NCI-H748 (cell line): Measurements from ENCODE around the gene RNF223.
"Not testable (repeated sequence)": the region's sequence is repeated elsewhere in the genome, so short reads cannot be mapped to it uniquely, and the experiment has no call there.

Experiments used
- DNase-seq: peaks from one replicate; lab custom pipeline; 2025; ENCODE audit not compliant: unreplicated experiment; lab: John Stamatoyannopoulos, UW

Gene RNF223

DNA sequence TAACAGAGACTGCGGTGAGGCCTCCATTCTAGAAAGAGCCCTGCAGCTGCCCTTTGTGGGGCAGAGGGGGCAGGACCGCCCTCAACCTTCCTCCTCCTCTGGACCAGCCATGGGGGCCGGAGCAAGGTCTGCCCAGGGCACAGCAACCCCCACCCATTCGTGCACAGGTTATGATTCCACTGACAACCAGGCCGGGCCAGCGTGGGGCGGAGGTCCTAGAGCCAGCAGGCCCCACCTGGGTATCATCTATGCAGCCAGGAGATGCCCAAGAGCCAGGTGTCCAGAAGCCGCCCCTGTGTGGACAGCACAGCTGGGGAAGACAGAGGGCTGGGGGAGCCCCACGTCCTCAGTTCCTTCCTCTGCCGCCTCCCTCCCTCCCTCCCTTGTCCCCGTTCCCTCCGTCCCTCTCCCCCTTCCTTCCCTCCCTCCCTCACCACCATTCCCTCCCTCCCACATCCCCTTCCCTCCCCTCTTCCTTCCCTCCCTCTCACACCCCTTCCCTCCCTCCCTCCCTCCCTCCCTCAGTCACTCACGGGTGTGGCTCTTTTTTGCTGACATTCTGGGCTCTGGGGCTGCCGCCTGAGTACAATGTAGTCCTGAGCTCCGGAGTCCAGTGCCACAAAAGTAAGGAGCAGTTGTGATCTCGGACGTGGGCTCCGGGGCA lies 12.3 kb downstream of the RNF223 start:
- peak; percentile 24 for DNase-seq

DNA sequence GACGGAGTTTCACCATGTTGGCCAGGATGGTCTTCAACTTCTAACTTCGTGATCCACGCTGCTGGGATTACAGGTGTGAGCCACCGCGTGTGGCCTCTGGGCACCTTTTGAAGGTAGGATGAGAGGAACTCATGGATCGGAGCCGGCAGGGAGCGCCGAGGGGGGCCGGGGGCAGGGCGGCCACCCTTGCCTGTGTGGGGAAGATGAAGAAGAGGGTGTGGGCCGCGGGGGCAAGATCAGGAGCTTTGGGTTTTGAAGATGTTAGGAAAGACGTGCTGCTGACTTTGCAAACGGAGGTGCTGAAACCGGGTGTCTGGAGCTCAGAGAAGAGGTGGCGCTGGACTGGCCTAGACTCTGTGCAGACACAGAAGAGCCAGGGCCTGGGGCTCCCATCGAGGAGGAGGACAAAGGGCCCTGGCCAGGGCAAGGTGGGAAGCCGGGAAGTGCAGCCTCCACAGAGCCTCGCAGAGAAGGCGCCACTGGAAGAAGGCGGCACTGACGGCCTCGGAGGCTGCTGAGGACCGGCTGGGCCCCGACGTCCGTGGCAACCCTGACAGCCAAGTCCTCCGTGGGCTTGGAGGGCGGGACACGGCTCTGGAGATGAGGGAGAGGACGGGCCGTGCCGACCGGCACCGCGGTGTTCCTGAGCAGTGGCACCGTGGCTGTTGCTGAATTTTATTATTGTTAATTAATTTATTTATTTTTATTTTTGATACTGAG lies 13.7 kb downstream of the RNF223 start:
- DNase-seq: no peak

DNA sequence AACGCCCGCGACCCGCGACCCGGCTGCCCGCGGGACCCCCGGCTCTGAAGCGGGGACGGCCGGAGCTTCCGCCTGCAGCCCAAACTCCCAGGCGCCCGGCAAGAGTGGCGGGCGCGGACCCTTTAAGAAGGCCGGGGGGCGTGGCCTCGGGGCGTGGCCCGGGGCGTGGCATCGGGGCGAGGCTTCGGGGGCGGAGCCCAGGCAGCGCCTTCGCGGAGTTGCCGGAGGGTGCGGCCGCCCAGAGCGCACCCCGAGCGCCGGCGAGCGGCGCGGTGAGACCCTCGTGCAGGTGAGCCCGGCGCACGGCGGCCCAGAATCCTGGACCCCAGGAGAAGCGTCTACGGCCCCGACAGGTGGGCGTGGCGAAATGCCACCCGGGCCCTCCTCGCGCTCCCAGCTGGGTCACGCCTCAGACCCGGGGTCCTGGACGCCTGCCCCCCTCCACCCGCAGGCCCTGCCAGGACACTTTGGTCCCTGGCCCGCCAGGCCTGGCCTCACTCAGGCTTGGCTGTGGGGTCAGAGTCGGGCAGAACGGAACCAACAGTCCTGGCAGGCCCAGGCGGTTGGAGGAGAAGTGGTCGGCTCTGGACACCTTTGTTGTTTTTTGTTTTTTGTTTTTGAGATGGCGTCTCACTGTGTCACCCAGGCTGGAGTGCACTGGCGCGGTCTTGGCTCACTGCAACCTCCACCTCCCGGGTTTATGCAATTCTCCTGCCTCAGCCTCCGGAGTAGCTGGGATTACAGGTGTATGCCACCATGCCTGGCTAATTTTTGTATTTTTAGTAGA lies 14.4 kb downstream of the RNF223 start:
- peak; percentile 80 for DNase-seq

DNA sequence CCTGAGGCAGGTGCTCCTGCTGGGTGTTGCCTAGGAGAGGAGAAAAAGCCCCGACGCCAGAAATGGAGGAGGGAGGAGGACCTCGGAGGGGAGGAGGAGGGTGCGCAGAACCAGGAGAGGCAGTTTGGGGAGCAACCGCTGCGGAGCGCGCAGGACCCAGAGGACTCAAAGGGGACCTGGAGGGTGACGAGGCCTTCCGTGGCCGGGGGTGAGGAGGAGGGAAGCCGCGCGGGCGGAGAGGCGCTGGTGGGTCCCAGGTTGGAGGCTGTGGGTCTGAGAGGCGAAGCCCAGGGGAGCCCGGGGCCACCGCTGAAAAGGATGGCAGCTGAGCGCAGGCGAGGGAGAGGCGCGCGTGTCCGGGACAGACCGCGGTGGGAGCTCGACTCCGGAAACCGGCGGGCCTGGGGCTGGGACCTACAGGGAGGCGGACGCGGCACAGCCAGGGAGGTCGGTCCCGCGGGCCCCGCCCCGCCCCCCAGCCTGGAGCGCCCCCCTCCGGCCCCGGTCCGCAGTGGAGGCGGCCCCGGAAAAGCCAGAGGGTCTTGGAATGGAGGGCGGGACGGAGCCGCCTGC lies 15.1 kb downstream of the RNF223 start:
- peak; percentile 55 for DNase-seq

DNA sequence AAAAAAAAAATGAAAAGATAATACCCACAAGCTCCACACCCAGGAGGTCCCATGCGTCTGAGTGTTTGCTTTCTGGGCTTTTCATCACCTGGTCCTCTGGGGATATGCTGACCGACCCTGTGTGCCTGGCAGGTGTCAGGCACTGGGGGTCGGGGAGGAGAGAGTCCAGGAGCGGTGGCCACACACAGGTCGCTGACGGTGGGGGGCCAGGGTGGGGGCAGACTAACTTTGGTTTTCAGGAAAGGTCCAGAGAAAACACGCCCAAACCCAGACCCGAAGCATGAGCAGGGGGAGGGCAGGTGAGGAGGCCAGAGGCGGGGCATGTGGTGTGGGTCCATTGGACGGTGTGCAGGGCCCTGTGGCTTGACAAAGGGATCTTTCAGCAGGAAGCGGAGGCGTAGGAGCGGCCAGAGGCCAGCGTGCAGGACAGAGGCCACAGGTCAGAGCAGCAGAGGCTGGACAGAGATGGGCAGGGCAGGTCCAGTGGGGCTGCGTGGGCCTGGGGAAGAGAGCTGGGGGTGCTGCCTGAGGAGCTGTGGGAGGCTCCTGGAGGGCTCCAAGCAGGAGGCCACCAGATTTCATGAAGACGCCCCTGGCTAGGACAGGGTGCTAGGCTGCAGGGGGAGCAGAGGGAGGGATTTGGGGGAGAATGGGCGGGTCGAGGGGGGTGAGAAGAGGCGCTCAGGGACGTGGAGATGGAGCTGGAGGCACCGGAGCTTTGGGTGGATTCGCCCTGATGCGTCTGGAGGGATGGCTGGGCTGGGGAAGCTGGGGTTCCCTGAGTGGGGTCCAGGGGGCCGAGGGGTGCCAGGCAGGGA lies 15.8 kb downstream of the RNF223 start:
- DNase-seq: no peak

DNA sequence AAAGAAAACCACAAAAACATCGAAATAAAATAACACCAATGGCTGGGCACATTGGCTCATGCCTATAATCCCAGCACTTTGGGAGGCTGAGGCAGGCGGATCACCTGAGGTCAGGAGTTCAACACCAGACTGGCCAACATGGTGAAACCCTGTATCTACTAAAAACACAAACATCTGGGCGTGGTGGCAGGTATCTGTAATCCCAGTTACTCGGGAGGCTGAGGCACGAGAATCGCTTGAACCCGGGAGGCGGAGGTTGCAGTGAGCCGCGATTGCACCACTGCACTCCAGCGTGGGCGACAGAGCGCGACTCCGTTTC lies 16.4 kb downstream of the RNF223 start:
- not testable (repeated sequence) for DNase-seq

DNA sequence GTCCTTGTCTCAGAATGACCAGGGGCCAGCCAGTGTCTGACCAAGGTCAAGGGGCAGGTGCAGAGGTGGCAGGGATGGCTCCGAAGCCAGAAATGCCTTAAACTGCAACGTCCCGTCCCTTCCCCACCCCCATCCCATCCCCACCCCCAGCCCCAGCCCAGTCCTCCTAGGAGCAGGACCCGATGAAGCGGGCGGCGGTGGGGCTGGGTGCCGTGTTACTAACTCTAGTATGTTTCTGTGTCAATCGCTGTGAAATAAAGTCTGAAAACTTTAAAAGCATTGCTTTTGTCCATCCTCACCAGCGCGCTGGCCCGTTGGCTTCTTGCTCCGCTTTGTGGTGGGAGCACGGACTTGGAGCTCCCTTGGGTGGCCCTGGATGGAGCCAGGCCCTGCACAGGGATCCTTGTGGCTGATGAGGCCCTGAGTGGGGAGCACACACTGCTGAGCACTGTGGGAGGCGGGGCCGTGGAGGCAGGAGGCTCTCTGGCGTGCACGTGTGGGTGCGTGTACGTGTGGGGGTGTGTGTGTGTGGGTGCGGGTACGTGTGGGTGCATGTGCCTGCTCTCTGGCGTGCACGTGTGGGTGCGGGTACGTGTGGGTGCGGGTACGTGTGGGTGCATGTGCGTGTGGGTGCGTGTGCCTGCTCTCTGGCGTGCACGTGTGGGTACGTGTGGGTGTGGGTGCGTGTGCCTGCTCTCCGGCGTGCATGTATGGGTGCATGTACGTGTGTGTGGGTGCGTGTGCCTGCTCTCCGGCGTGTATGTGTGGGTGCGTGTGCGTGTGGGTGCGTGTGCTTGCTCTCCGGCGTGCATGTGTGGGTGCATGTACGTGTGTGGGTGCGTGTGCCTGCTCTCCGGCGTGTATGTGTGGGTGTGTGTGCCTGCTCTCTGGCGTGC lies 18.0 kb downstream of the RNF223 start:
- no peak for DNase-seq

DNA sequence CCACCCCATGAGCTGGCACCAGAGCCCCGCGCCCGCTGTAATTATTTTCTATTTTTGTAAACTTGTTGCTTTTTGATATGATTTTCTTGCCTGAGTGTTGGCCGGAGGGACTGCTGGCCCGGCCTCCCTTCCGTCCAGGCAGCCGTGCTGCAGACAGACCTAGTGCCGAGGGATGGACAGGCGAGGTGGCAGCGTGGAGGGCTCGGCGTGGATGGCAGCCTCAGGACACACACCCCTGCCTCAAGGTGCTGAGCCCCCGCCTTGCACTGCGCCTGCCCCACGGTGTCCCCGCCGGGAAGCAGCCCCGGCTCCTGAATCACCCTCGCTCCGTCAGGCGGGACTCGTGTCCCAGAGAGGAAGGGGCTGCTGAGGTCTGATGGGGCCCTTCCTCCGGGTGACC lies 19.1 kb downstream of the RNF223 start:
- no peak for DNase-seq

DNA sequence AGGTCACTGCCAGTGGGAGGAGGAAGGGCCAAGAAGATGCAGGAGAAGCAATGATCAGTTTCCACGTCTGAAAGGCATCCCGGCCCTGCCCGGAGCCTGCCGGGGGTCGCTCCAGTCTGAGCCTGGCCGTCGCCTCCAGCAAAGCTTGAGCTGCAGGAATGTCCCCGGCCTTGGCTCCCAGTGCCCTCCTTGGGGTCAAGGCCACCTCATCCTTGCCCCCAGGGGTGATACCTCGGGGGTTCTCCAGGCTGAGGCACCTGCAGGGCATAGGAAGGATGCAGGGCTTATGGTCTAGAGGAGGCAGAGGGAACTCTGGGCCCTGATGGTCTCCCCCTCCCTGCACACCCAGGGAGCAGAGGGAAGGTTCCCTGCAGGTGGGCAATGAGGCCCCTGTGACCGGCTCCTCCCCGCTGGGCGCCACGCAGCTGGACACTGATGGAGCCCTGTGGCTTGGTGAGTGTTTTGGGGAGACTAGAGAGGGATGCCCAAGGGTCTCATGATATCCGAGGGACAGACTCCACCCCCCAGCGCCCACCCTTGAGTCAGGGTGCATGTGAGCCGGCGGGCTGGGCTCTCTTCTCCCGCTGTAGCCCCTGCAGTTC lies 19.9 kb downstream of the RNF223 start:
- DNase-seq: no peak

DNA sequence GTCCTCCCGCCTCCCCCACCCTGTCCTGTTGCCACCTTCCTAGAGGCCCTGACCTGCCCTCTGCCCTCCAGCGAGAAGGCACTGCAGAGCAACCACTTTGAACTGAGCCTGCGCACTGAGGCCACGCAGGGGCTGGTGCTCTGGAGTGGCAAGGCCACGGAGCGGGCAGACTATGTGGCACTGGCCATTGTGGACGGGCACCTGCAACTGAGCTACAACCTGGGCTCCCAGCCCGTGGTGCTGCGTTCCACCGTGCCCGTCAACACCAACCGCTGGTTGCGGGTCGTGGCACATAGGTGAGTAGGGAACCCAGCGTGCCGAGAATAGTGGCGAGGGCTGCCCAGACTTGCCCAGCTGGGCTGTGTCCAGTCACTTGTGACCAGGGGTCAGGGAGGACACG lies 20.4 kb downstream of the RNF223 start:
- DNase-seq: no peak

DNA sequence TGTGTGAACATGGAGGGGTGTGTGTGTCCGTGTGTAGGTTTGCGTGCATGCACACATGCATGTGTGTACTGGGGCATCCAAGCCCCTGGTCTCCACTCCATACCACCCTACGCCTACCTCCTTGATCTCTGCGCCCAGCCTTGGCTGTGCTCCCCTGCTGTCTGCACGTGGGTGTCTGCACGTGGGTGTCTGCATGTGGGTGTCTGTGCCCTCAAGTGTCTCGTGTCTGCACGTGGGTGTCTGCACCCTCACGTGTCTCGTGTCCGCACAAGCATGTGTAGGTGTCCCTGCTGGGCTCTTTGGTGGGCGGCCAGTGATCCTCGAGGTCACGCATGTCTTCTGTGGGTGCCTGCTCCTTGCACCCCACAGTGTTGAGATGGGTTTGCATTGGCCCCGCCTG lies 21.1 kb downstream of the RNF223 start:
- no peak for DNase-seq

DNA sequence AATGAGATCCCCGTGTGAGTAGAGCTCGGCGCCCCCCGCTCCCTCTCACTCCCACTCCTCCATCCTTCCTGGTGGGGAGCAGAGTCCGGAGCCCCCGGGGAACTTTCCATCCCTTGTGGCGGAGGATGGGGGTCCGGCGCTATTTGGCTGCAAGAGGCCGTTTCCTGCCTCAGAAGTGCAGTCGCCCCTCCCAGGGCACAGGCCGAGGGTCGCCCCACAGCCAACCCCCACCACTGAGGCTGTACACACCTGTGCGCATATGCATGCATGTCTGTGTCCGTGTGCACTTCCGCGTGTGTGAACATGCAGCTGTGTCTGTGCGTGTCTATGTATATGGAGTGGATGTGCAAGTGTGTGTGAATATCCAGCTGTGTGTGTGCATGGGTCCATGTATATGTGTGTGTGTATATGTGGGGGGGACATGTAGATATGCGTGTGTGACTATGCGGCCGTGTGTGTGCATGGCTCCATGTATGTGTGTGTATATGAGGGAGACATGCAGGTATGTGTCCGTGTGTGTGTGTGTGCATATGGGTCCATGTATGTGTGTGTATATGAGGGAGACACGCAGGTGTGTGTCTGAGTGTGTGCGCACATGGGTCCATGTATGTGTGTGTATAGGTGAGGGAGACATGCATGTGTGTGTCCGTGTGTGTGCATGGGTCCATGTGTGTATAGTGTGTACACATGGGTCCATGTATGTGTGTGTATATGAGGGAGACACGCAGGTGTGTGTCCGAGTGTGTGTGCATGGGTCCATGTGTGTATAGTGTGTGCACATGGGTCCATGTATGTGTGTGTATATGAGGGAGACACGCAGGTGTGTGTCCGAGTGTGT lies 21.9 kb downstream of the RNF223 start:
- no peak for DNase-seq

DNA sequence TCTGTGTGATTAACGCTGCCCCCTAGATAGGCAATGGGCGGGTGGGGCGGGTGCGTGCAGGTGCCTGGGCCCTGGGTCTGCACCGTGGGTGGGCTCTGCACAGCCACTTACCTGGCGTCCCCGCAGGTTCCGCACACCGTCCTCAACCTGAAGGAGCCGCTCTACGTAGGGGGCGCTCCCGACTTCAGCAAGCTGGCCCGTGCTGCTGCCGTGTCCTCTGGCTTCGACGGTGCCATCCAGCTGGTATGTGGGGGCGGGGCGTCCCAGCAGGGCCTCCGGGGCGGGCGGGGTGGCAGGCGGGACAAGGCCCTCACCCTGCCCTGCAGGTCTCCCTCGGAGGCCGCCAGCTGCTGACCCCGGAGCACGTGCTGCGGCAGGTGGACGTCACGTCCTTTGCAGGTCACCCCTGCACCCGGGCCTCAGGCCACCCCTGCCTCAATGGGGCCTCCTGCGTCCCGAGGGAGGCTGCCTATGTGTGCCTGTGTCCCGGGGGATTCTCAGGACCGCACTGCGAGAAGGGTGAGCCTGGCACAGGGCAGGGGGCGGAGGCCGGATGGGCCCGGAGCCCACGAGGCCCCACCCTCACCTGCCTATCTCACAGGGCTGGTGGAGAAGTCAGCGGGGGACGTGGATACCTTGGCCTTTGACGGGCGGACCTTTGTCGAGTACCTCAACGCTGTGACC lies 22.8 kb downstream of the RNF223 start:
- no peak for DNase-seq

DNA sequence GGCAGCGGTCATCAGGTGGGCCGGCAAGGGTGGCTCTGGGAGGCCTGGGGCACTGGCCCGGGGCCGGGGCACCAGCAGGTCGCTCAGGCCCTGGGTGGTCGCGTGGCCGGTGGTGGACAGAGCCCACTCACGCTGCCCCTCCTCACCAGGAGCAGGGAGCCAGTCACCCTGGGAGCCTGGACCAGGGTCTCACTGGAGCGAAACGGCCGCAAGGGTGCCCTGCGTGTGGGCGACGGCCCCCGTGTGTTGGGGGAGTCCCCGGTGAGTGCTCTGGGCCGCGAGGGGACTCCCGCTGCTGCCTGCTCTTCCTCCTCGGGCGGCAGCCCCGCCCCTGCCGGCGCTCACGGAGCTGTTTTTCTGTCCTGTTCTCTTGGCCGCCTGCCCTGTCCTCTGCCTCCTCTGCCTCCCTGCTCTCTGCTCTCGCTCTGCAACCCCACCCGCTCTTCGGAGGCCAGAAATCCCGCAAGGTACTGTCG lies 23.5 kb downstream of the RNF223 start:
- no peak for DNase-seq

DNA sequence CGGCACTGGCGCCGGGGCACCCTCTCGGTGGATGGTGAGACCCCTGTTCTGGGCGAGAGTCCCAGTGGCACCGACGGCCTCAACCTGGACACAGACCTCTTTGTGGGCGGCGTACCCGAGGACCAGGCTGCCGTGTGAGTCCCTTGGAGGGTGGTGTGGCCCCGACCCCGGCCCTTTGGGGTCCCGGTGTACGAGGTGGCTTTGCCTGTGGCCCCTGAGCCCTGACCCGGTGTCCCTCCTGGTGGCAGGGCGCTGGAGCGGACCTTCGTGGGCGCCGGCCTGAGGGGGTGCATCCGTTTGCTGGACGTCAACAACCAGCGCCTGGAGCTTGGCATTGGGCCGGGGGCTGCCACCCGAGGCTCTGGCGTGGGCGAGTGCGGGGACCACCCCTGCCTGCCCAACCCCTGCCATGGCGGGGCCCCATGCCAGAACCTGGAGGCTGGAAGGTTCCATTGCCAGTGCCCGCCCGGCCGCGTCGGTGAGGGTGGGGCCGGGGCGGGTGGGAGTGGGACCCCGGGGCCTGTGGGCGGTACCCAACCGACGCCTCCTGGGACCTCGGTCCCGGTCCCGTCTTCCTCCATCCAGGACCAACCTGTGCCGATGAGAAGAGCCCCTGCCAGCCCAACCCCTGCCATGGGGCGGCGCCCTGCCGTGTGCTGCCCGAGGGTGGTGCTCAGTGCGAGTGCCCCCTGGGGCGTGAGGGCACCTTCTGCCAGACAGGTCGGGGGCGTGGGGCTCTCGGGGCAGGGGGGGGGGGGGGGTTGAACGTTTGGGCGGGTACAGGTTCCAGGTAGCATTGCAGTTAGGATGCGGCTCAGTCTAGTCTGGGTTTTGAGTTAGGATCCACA lies 24.6 kb downstream of the RNF223 start:
- no peak for DNase-seq

DNA sequence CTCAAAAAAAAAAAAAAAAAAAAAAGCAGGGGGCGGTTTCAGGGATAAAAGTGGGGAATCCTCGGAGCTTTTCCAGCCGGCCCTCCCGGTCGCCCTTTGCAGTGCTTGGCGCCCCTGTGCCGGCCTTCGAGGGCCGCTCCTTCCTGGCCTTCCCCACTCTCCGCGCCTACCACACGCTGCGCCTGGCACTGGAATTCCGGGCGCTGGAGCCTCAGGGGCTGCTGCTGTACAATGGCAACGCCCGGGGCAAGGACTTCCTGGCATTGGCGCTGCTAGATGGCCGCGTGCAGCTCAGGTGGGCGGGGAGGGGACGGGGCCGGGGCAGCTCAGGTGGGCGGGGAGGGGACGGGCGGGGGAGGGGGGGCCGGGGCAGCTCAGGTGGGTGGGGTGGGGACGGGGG lies 25.3 kb downstream of the RNF223 start:
- DNase-seq: peak; percentile 7

DNA sequence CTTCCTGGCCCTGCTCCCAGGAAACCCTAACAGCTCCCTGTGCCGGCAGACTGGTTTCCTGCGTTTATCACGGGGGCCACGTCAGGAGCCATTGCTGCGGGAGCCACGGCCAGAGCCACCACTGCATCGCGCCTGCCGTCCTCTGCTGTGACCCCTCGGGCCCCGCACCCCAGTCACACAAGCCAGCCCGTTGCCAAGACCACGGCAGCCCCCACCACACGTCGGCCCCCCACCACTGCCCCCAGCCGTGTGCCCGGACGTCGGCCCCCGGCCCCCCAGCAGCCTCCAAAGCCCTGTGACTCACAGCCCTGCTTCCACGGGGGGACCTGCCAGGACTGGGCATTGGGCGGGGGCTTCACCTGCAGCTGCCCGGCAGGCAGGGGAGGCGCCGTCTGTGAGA lies 26.1 kb downstream of the RNF223 start:
- DNase-seq: no peak
